Aorta (tissue), 5 donors: ENCODE results near the gene ST8SIA1. TPM values are rescaled to one million over a fixed set of nuclear protein-coding genes. Genes with fewer than 3 reads are reported as not detected.

Experiments
- ATAC-seq: fragments of 200-7000 bp; cut with Tn5 transposase; one replicate; pipeline ENCODE4 v1.9.1; 2022; ENCODE audit warnings: moderate library complexity; ENCODE audit not compliant: low FRiP score
- DNase-seq, 2 donors: peaks; one replicate each; pipeline ENCODE4 v3.0.0-alpha.2; 2020
- H3K27ac ChIP-seq, 2 donors: one replicate each; pipeline ENCODE4 v1.5.1; 2013; ENCODE audit warnings: low read length in 2 of 2, mild to moderate bottlenecking in 2 of 2, moderate library complexity in 2 of 2, control low read depth in 1 of 2, inconsistent platforms in 1 of 2, low read depth in 1 of 2
- H3K27me3 ChIP-seq, 2 donors: one replicate each; pipeline ENCODE4 v1.6.1; 2013; ENCODE audit warnings: control low read depth in 1 of 2, low read length in 1 of 2, mild to moderate bottlenecking in 1 of 2, moderate library complexity in 1 of 2; ENCODE audit not compliant: insufficient read depth in 2 of 2, control insufficient read depth in 1 of 2
- H3K36me3 ChIP-seq, 2 donors: one replicate each; pipeline ENCODE4 v1.6.1; 2013; ENCODE audit warnings: control low read depth in 1 of 2, low read length in 1 of 2, mild to moderate bottlenecking in 1 of 2; ENCODE audit not compliant: insufficient read depth in 2 of 2, control insufficient read depth in 1 of 2
- H3K4me1 ChIP-seq, 2 donors: one replicate each; pipeline ENCODE4 v1.6.1; 2013; ENCODE audit warnings: low read length in 2 of 2, control low read depth in 1 of 2, mild to moderate bottlenecking in 1 of 2, moderate library complexity in 1 of 2; ENCODE audit not compliant: insufficient read depth in 2 of 2, control insufficient read depth in 1 of 2
- H3K4me3 ChIP-seq, 2 donors: one replicate each; pipeline ENCODE4 v1.5.1; 2013; ENCODE audit warnings: low read length in 2 of 2, control low read depth in 1 of 2, mild to moderate bottlenecking in 1 of 2
- H3K9me3 ChIP-seq: one replicate; pipeline ENCODE4 v1.6.1; 2013; ENCODE audit warnings: mild to moderate bottlenecking, low read length; ENCODE audit not compliant: control insufficient read depth
- WGBS, 2 donors: extraction: QIAGEN DNeasy Blood & Tissue Kit; methylation state at CpG; one replicate each; pipeline ENCODE4 v1.1.7; 2013; 5-methylcytosine and 5-hydroxymethylcytosine counted together
- intact Hi-C, 2 donors: fragments of 100-400 bp; cut with DNase I; formaldehyde crosslinking; loops; one replicate each; pipeline versions ENCODE4 v1.14.2 to v1.15.0; 2022
- polyA plus RNA-seq, 2 donors: library from polyadenylated mRNA; stranded (reverse); fragments of 200-250 nt; gene quantifications; one replicate each; pipeline ENCODE4 v1.2.3, GENCODE V29; 2013
- total RNA-seq, 2 donors: library from RNA; stranded (reverse); fragmentation: NEBNext Ultra II Directional; extraction: Animal tissue kit (Norgen Biotek cat#: 25700); gene quantifications; one replicate each; pipeline ENCODE4 v1.2.1, GENCODE V29; 2021
- donor health status: healthy with polysubstance abuse.
- donor health status: Bipolar disorder and iron deficiency.
- donor health status: DM: no; HTN: no; CAD: no.
- donor health status: DM: no; HTN: no; CAD: no.
- donor health status: DM: yes; HTN: yes; CAD: no.

ST8SIA1 gene
- total and polyA plus RNA-seq, 4 donors: 3.6 to 10.4 (median 6.3) TPM

- intact Hi-C loops: no loop called here
- DNase-seq: no peak
- Histone ChIP-seq H3K27ac (no peak overlapping the region), H3K27me3 (no peaks in the 10 kb centered on the region), H3K4me1 (no peaks in the 10 kb centered on the region), H3K4me3 (no peak overlapping the region), H3K9me3 (no peaks in the 10 kb centered on the region), H3K36me3 (no peaks in the 10 kb centered on the region)
- ATAC-seq: no peak
- 61 to 66% methylated on average over 11 of the region's 11 CpGs for whole genome bisulfite sequencing, 2 donors
Measured at GRCh38 chr12:22321018-22321605, 13.4 kb downstream of the ST8SIA1 start.

DNA sequence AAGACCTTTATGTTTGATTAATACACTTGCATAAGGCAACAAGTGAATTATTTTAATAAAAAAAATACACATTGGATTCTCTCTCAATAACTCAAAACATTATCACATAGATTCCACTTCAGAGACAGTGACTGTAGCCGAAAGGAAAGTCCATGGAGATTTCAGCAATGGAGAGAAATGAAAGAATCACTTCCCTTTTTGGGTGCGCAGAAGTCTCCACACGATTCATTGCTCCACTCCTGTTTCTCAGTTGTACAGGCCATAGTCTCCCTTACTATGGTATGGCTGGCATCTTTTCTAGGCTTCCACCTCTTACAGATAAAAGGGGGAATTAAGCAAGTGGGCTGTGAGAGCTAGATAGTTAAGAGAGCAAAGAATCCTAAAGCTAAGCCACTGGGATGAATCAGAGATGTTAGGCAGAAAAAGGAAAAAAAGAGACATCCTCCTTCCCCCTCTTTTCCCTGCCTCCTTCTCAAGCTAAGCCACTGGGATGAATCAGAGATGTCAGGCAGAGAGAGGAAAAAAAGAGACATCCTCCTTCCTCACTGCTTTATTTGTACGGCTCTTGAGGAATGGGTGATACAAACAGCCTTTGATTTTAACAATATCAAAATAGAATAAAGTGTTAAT is 16.3 kb downstream of the ST8SIA1 start:
- intact Hi-C loops: no loop called here
- ATAC-seq (no peak), DNase-seq (no peak)
- no peak overlapping the region for H3K4me3 ChIP-seq
- WGBS, 2 donors: 85% methylated on average over 4 of the region's 4 CpGs
- H3K36me3 ChIP-seq: no peaks in the 10 kb centered on the region
- no peaks in the 10 kb centered on the region for H3K27me3 ChIP-seq
- H3K9me3 ChIP-seq: no peaks in the 10 kb centered on the region
- H3K4me1 ChIP-seq: no peaks in the 10 kb centered on the region
- H3K27ac ChIP-seq: no peak overlapping the region

GRCh38 chr12:22313963-22314330 is 20.6 kb downstream of the ST8SIA1 start:
- ATAC-seq (no peak), DNase-seq (no peak)
- H3K36me3 ChIP-seq: no peaks in the 10 kb centered on the region
- no peak overlapping the region for H3K27ac ChIP-seq
- H3K4me3 ChIP-seq: no peak overlapping the region
- H3K4me1 ChIP-seq: no peaks in the 10 kb centered on the region
- WGBS, 2 donors: 77 to 86% methylated on average over 2 of the region's 2 CpGs
- no peaks in the 10 kb centered on the region for H3K9me3 ChIP-seq
- H3K27me3 ChIP-seq: no peaks in the 10 kb centered on the region
- intact Hi-C loops: no loop called here

DNA sequence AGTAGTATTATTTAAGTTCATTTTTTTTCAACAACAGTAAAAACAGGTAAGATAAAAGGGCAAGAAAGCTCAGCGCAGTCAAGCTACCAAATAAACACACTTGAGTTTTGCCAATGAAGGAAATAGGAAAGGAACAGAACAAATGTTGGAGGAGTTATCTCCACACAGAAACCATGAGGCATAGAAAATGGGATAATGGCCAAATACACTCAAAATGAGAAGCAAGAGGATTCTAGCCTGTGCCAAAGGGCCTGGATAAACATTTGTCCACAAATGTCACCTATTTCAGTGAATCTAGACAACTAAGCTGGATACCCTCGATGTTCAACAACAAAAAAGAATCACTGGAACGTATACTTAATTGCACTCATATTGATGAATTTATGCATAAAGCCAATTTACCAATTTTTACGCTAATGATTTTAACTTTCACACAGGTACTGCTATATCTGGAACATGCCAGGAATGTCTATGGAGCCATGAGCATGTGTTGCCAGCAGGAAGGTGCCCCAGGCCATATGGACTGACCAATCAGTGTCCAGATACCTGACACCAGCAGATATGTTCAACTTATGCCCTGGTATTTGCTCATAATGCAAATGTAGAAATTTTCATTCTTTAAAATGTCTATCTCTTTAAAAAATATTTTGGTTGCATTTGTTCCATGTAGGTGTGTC is 21.1 kb downstream of the ST8SIA1 start:
- intact Hi-C loops: no loop called here
- 89 to 91% methylated on average over 4 of the region's 4 CpGs for WGBS, 2 donors

DNA sequence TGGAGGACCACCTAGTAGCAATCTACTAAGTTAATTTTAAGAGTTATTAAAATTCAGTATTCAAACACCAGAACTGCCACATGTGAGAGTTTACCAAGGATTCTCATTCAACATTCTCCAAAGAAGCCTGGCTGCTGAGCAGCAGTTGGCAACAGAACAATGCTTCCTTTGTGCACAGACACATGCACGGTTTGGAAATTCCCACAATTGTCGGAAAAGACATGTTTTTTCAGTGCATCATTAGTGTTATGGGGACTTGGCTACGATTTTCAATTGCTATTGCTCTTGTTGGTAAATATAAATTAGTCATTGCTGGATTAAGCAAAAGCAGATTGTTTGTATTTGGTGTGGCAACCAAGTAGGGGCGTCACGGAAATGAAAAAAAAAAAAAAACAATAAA is 22.2 kb downstream of the ST8SIA1 start:
- 63 to 67% methylated on average over 5 of the region's 5 CpGs for WGBS, 2 donors
- no peaks in the 10 kb centered on the region for H3K4me1 ChIP-seq

More for the DNA sequence above, 21.1 kb downstream of the ST8SIA1 start:
- Histone ChIP-seq H3K9me3 (no peaks in the 10 kb centered on the region), H3K4me1 (no peaks in the 10 kb centered on the region), H3K27ac (no peak overlapping the region), H3K36me3 (no peaks in the 10 kb centered on the region), H3K27me3 (no peaks in the 10 kb centered on the region), H3K4me3 (no peak overlapping the region)
- DNase-seq (no peak), ATAC-seq (no peak)

DNA sequence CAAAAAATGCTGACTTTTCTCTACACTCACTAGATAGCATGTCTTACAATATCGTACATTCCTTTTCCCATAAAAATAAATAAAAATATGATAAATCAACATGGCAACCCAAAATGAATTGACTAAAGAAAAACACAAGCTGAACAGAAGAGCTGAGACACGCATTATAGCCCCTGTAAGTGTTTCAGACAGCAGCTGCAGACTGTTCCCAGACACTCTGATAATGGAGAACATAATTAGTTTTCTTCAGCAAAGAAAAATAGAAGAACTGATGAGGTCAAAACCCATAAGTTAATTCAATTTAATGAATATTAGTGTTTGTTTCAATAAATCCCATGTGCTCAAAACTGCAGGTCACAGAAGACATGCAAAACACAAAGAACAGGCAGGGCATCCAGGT is 23.8 kb downstream of the ST8SIA1 start:
- 66 to 74% methylated on average over 2 of the region's 2 CpGs for WGBS, 2 donors
- Histone ChIP-seq H3K4me3 (no peak overlapping the region), H3K36me3 (no peaks in the 10 kb centered on the region), H3K9me3 (no peaks in the 10 kb centered on the region), H3K27me3 (no peaks in the 10 kb centered on the region), H3K27ac (no peak overlapping the region), H3K4me1 (no peaks in the 10 kb centered on the region)
- intact Hi-C loops: no loop called here
- no peak for DNase-seq
- no peak for ATAC-seq

More for the DNA sequence above, 22.2 kb downstream of the ST8SIA1 start:
- intact Hi-C loops: no loop called here
- Histone ChIP-seq H3K27me3 (no peaks in the 10 kb centered on the region), H3K4me3 (no peak overlapping the region), H3K27ac (no peak overlapping the region), H3K36me3 (no peaks in the 10 kb centered on the region), H3K9me3 (no peaks in the 10 kb centered on the region)
- DNase-seq (peak in 1 of 2 donors; percentile 48), ATAC-seq (no peak)

- no peak for ATAC-seq
Measured at GRCh38 chr12:22310275-22310674, 24.2 kb downstream of the ST8SIA1 start.

DNA sequence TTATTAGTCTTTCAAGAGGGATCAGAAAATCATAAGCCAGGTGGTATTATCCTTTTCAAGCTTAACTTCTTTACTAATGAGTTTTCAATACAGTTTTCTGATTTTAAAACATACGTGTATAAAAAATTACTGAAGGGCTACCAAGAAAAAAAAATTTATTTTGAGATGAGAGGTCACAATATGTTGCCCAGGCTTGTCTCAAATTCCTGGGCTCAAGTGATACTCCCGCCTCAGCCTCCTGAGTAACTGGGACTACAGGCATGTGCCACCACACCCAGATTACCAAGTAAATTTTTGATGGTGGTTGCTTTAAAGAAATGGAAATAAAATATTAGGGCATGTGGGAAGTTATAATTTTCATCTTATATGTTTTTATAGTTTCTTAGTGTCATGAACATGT is 26.7 kb downstream of the ST8SIA1 start:
- intact Hi-C loops: no loop called here
- H3K9me3 ChIP-seq: no peaks in the 10 kb centered on the region
- no peaks in the 10 kb centered on the region for H3K27me3 ChIP-seq
- no peaks in the 10 kb centered on the region for H3K36me3 ChIP-seq
- H3K4me3 ChIP-seq: no peak overlapping the region
- 89 to 93% methylated on average over 2 of the region's 2 CpGs for WGBS, 2 donors
- ATAC-seq (no peak), DNase-seq (no peak)
- H3K27ac ChIP-seq: no peak overlapping the region
- no peaks in the 10 kb centered on the region for H3K4me1 ChIP-seq

More at GRCh38 chr12:22310275-22310674, 24.2 kb downstream of the ST8SIA1 start:
- Histone ChIP-seq H3K4me1 (no peaks in the 10 kb centered on the region), H3K27me3 (no peaks in the 10 kb centered on the region), H3K9me3 (no peaks in the 10 kb centered on the region), H3K27ac (no peak overlapping the region), H3K4me3 (no peak overlapping the region), H3K36me3 (no peaks in the 10 kb centered on the region)
- WGBS, 2 donors: 70 to 76% methylated on average over 2 of the region's 2 CpGs
- intact Hi-C loops: no loop called here
- DNase-seq: no peak

DNA sequence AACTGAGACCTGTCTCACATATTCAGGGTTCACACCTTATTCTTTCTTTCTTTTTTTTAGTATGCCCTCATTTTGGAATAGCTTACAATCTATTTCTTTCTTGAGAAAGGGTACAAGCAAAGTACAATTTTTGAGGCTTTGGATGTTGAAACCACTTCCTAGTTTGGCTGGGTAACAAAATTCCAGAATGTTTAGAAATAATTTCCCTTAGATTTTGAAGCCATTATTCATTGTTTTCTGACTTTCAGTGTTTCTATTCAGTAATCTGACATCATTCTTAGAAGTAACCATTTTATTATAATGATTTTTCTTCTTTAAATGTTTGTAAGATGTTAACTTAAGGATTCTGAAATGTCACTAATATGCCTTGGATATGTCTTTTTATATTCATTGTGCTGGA is 28.2 kb downstream of the ST8SIA1 start:
- intact Hi-C loops: no loop called here
- Histone ChIP-seq H3K9me3 (no peaks in the 10 kb centered on the region), H3K27ac (no peak overlapping the region), H3K4me3 (no peak overlapping the region), H3K27me3 (no peaks in the 10 kb centered on the region), H3K4me1 (no peaks in the 10 kb centered on the region), H3K36me3 (no peaks in the 10 kb centered on the region)
- DNase-seq: no peak
- no peak for ATAC-seq
